Epithelial cell of alveolus of lung (primary cell): ENCODE data around the gene NELL2. TPM values are rescaled to one million over a fixed set of nuclear protein-coding genes. Genes with fewer than 3 reads are reported as not detected.

Experiments used
- total RNA-seq: library from RNA; depleted of rRNA; stranded (reverse); fragments of >200 nt; gene quantifications from 2 replicates; pipeline ENCODE4 v1.2.1, GENCODE V29; 2015

Gene NELL2
- not detected in 2 replicates for total RNA-seq

GRCh38 chr12:44875954-44876543 is at the start of gene NELL2:
Gene NELL2, minus strand, starts transcription at chr12:44876315. Its CDS starts 446 bp downstream, at chr12:44875869.

Other genes starting within 250 kb of the NELL2 start
- gene DBX2, start 174.8 kb upstream of the NELL2 start, total RNA-seq, result not detected in 2 replicates